T-helper 2 cell treated with Interferon-gamma antibody and Interleukin-4, amounts not matched to agents 100 ng/mL and 5 ng/mL, for 36 hours (primary cell): ENCODE data around the gene ERGIC1. TPM values are rescaled to one million over a fixed set of nuclear protein-coding genes. Genes with fewer than 3 reads are reported as not detected.

Experiments used
- intact Hi-C: fragments of 100-400 bp; cut with micrococcal nuclease; formaldehyde crosslinking; loops from one replicate; pipeline ENCODE4 v1.15.1; 2023
- total RNA-seq: library from RNA; stranded (reverse); gene quantifications from 2 replicates; pipeline ENCODE4 v1.2.3, GENCODE V29; 2022

Gene ERGIC1
- total RNA-seq, 1 donor from 2014 or later = 41.3 TPM

- intact Hi-C loops = no loop called here
Measured at GRCh38 chr5:172827841-172828240, 6.2 kb upstream of the ERGIC1 start.

DNA sequence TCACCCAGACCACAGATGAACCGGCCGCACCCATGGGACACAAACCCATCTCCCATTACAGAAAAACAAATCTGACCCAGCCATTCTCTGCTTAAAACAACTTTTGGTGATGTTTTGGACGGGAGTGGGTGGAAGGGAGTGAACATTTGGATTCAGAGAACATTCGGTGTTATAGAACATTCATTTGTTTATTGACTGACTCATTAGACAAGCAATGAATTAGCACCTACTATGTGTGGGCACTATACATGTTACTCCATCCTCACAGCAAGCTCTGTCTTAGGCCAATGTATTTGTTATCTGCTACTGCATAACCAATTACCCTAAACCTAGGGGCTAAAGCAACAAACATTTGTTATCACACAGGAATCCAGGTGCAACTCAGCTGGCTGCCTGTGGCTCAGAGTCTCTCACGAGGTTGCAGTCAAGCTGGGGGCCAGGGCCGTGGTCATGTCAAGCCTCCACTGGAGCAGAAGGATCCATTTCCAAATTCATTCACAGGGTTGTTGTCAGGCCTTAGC lies 5.1 kb upstream of the ERGIC1 start:
- intact Hi-C loops = no loop called here

- intact Hi-C loops = loop anchor here (10.0 kb wide), 1 partner anchor 224 kb away; the partner anchor contains the start of gene CREBRF
Measured at GRCh38 chr5:172830275-172830799, 3.7 kb upstream of the ERGIC1 start.

- intact Hi-C loops = loop anchor here (10.0 kb wide), 1 partner anchor 224 kb away; the partner anchor contains the start of gene CREBRF
Measured at GRCh38 chr5:172830876-172831662, 3.0 kb upstream of the ERGIC1 start.

DNA sequence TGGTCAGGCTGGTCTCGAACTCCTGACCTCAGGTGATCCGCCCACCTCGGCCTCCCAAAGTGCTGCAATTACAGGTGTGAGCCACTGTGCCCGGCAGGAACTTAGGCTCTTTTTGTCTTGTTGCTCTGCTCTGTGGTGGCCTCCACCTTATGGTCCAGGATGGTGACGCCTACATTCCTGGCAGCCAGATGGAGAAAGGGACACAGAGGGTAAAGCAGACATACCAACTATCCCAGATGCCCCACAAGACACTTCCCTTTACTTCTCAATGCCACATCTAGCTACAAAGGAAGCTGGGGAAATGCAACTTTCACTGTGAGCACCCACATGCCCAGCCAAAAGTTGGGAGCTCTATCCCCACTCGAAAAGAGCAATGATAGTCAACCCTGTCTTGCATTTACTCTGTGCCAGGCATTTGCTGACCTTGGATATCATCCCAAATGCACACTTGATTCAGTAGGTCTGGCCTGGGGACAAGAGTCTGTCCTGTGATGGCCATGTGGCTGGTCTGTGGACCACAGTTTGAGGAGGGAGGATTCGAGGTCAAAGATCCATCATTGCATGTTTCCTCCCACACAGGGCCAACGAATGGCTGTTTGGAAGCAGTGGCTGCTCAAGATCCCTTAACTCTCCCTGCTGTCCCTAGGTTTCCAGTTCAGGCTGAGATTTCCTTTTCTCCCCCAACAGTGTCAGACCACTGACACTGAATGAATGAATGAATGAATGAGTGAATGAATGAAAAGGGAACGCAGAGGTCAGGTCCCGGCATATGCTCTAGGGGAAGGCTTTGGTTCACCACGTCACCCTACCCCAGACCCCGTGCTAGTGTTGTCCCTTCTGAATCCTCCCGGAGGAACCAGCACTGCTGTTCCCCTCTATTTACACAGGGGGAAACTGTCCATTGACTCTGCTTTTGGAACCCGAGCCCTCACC lies 1.4 kb upstream of the ERGIC1 start:
- intact Hi-C loops = loop anchor here (10.0 kb wide), 1 partner anchor 222 kb away; the partner anchor contains the start of gene CREBRF

DNA sequence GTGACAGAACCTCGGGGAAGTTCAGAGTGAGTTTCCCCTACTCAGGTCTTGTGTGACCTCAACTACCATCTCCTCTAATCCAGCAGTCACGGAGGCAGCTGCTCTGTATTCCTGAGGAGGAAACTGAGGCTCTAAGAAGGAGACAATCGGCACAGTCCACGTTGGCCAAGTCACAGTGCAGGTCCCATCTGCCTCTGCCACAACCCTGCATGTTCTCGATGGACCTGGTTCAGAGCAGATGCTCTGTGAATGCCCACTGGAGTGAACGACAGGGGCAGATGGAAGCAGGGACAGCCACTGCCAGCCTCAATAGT lies 722 bp upstream of the ERGIC1 start:
- intact Hi-C loops = loop anchor here (10.0 kb wide), 1 partner anchor 221 kb away; the partner anchor contains the start of gene CREBRF

- intact Hi-C loops = loop anchor here (1.0 to 10.0 kb wide), 5 partner anchors 27 to 220 kb away; partner anchors contain the start of gene CREBRF
Measured at GRCh38 chr5:172834415-172835289, 601 bp downstream of the ERGIC1 start.

GRCh38 chr5:172835290-172835993 lies 1.4 kb downstream of the ERGIC1 start:
- intact Hi-C loops = loop anchor here (2.0 to 10.0 kb wide), 2 partner anchors 119 to 219 kb away; partner anchors contain the start of gene CREBRF

DNA sequence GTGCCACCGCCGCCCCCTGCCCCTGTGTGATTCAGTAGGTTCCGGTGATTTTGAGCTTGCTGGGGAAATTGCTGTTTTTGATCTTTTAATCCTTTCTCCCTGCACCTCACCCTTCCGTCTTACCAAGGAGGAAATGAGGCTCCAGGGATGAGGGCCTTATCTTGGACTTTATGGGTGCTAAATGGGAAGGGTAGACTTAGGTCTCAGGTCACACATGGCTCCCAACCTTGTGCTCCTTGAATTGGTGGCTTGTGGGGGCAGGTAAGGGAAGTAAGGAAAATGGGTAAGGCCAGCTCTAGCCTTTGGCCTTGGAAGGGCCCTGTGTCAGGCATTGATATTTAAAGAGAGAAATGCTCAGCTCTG lies 1.9 kb downstream of the ERGIC1 start:
- intact Hi-C loops = loop anchor here (2.0 to 10.0 kb wide), 2 partner anchors 119 to 219 kb away; partner anchors contain the start of gene CREBRF

GRCh38 chr5:172837640-172838039 lies 3.6 kb downstream of the ERGIC1 start:
- intact Hi-C loops = loop anchor here (10.0 kb wide), 1 partner anchor 217 kb away; the partner anchor contains the start of gene CREBRF

- intact Hi-C loops = loop anchor here (10.0 kb wide), 1 partner anchor 216 kb away; the partner anchor contains the start of gene CREBRF
Measured at GRCh38 chr5:172838151-172838875, 4.3 kb downstream of the ERGIC1 start.

GRCh38 chr5:172839669-172840431 lies 5.8 kb downstream of the ERGIC1 start:
- intact Hi-C loops = loop anchor here (10.0 kb wide), 1 partner anchor 215 kb away; the partner anchor contains the start of gene CREBRF

DNA sequence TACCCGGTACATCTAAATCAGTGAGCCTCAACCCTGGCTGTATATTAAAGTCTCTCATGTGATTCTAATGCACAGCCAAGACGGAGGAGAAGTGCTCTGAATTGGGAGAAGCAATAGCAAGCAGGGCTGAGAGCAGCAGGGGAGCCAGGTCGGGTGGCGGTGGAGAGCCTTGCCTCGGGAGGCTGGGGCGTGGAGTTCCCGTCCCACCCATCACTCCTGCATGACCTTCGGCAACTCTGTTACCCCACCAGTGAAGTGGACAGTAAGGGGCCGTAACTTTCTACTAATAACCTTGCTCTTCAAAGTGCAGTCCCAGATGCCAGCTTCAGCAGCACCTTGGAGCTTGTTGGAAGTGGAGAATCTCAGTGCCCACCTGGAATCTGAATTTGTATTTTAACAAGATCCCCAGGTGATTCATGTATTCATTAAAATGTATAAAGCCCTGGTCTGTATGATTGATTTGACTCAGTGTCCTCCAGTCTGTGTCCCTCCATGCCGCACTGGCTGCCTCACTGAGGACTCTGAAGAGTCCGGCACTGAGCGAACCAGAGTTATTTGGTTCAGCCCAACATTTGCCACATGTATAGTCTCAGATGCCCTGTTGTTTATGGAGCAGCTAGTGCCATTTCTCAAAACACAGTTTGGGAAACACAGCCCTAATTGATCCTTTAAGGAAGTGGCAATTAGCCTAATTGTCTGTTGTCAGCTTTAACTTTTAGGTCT lies 6.5 kb downstream of the ERGIC1 start:
- intact Hi-C loops = no loop called here

- intact Hi-C loops = no loop called here
Measured at GRCh38 chr5:172841256-172841655, 7.2 kb downstream of the ERGIC1 start.

- intact Hi-C loops = no loop called here
Measured at GRCh38 chr5:172843825-172844576, 9.9 kb downstream of the ERGIC1 start.

DNA sequence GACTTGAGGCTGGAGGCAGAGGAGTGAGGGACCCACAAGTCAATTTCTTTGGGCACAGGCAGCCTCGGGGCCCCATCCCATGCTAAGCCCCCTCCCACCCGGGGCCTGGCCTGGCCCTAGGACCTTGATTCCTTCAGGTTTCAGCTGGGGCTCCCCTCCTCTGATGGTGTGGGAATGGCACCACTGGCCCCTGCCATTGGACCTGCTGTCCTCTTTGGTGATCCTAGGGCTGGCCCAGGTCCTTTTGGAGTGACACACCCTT lies 10.5 kb downstream of the ERGIC1 start:
- intact Hi-C loops = no loop called here

DNA sequence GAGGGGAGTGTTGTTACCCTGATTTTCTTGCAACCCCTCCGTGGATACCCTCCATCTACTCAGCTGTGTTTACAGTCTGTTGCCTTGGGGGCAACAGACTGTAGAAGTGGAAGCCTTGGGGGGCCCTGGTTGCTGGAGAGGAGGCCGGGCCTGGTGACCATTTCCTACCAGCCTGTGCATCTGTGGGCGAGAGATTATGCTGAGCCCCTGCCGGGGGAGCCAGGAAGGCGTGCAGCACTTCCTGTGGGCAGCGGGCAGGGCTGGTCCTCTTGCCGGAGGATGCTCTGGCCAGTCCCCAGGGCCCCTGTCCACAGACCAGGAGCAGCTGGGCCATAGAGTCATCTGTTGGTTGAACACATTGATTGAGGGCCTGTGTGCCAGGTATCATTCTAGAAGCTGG lies 11.1 kb downstream of the ERGIC1 start:
- intact Hi-C loops = no loop called here
